Stimulated activated naive B cell treated with anti-CD40 and anti-IgM and Interleukin-4, amounts not matched to agents 10 μg/mL and 1 μg/mL and 100 μg/mL, for 72 hours (primary cell): ENCODE measurements around the gene PDCD1.

Experiments
- ATAC-seq, 2 donors: fragments of 150-1000 bp; cut with Tn5 transposase; replicated peaks; 2 replicates each; pipeline ENCODE4 v1.10.0; 2021; ENCODE audit warnings: moderate library complexity in 1 of 2
- DNase-seq: peaks from one replicate; pipeline ENCODE4 v3.0.0; 2021
- H3K27ac Mint-ChIP-seq: one replicate; pipeline ENCODE4 v1.8.0; 2022; ENCODE audit warnings: mild to moderate bottlenecking, mixed read lengths
- H3K27me3 Mint-ChIP-seq, 2 donors: one replicate each; pipeline ENCODE4 v1.8.0; 2022; ENCODE audit warnings: mixed read lengths in 2 of 2
- H3K36me3 Mint-ChIP-seq, 2 donors: one replicate each; pipeline ENCODE4 v1.8.0; 2022; ENCODE audit warnings: mixed read lengths in 2 of 2, mild to moderate bottlenecking in 1 of 2
- H3K4me1 Mint-ChIP-seq, 2 donors: one replicate each; pipeline ENCODE4 v1.8.0; 2022; ENCODE audit warnings: mixed read lengths in 2 of 2, mild to moderate bottlenecking in 1 of 2
- H3K4me3 Mint-ChIP-seq, 2 donors: one replicate each; pipeline ENCODE4 v1.8.0; 2022; ENCODE audit warnings: mild to moderate bottlenecking in 2 of 2, mixed read lengths in 2 of 2, moderate library complexity in 1 of 2
- H3K9me3 Mint-ChIP-seq, 2 donors: one replicate each; pipeline ENCODE4 v1.8.0; 2022; ENCODE audit warnings: mixed read lengths in 2 of 2, mild to moderate bottlenecking in 1 of 2

PDCD1 gene

DNA sequence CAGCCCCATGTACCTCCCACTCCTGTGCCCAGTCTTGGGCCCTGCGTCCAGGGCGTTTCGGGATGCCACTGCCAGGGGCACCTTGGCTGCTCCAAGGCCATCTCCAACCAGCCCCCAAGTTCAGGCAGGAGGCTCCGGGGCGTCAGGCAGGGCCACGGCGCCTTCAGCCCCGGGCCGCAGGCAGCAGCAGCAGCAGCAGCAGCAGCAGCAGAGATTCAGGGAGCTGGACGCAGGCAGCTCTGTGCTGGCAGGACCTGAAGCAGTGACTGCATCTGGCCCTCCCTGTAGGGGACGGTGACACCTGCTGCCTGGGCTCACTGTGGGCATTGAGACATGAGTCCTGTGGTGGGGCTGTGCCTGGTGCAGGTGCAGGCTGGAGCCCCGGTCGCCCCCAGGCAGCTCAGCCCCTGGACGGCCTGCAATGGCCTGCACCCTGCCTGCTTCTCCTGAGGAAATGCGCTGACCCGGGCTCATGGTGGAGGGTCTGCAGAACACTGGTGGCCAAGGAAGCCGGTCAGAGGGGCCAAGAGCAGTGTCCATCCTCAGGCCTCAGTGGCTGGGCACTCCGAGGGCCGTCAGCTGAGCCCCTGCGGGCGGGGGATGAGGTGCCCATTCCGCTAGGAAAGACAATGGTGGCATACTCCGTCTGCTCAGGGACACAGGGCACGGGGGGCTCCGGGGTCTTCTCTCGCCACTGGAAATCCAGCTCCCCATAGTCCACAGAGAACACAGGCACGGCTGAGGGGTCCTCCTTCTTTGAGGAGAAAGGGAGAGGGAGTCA, 8.0 kb downstream of the PDCD1 start:
- Mint-ChIP-seq H3K4me1 (peaks cover 8 to 10% of the 10 kb centered on the region in 2 donors), H3K4me3 (no peak overlapping the region), H3K9me3 (no peaks in the 10 kb centered on the region), H3K36me3 (peaks cover 9 to 14% of the 10 kb centered on the region in 2 donors), H3K27me3 (peaks cover 8 to 41% of the 10 kb centered on the region in 2 donors), H3K27ac (no peak overlapping the region)
- DNase-seq = no peak
- ATAC-seq = no peak

GRCh38 chr2:241849616-241850543, 8.8 kb downstream of the PDCD1 start:
- ATAC-seq (no peak), DNase-seq (no peak)
- H3K27ac Mint-ChIP-seq = no peak overlapping the region
- H3K9me3 Mint-ChIP-seq = no peaks in the 10 kb centered on the region
- peaks cover 8 to 37% of the 10 kb centered on the region in 2 donors for H3K27me3 Mint-ChIP-seq
- H3K36me3 Mint-ChIP-seq = peaks cover 9 to 13% of the 10 kb centered on the region in 2 donors
- H3K4me1 Mint-ChIP-seq = peaks cover 16 to 18% of the 10 kb centered on the region in 2 donors
- no peak overlapping the region for H3K4me3 Mint-ChIP-seq

- H3K27me3 Mint-ChIP-seq = peaks cover 8 to 37% of the 10 kb centered on the region in 2 donors
- no peak for DNase-seq
- peaks cover 9 to 13% of the 10 kb centered on the region in 2 donors for H3K36me3 Mint-ChIP-seq
- H3K4me3 Mint-ChIP-seq = no peak overlapping the region
- H3K27ac Mint-ChIP-seq = no peak overlapping the region
- H3K9me3 Mint-ChIP-seq = no peaks in the 10 kb centered on the region
- H3K4me1 Mint-ChIP-seq = peaks cover 18 to 27% of the 10 kb centered on the region in 2 donors
- ATAC-seq = no peak
Observed at GRCh38 chr2:241848761-241849615, 9.7 kb downstream of the PDCD1 start.

- no peak overlapping the region for H3K4me3 Mint-ChIP-seq
- peaks cover 5 to 8% of the 10 kb centered on the region in 2 donors for H3K36me3 Mint-ChIP-seq
Observed at GRCh38 chr2:241846406-241846805, 12.3 kb downstream of the PDCD1 start.

DNA sequence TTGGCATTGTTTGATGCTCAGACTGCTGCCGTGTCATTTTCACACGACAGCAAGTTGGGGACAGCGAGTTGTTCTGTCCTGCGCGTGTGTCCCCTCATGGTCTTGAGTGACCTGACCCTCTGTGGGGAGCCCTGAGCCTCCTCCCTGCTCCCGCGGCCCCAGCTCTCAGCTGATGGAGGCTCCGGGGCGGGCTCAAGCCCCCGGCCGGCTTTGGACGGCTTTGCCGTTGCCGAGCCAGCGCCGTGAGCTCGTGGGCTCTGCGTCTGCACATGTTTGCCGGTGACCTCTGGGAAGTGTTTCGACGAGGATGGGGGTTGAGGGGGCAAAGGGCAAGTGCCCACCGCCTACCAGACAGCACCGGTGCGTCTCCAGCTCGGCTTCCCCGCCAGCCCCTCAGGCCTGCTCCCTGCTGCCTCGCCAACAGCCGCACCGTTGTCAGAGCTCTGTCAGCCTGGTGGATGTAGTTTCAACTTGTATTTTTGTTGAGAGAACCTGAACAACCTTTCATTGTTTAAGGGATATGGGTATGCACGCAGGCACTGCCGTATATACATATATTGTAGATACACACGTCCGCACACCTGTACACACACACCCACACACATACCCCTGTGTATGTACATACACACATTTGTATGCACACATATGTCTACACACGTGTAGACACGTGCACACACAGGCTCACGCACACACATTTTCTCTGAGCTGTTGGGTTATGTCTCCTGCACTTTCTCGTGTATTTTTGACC, 13.7 kb downstream of the PDCD1 start:
- ATAC-seq (no peak), DNase-seq (no peak)
- peak overlapping the region; percentile 65 for H3K27ac Mint-ChIP-seq
- peaks cover 0 to 1% of the 10 kb centered on the region in 2 donors for H3K9me3 Mint-ChIP-seq
- H3K27me3 Mint-ChIP-seq = peaks cover 12 to 24% of the 10 kb centered on the region in 2 donors
- H3K4me1 Mint-ChIP-seq = peaks cover 28 to 42% of the 10 kb centered on the region in 2 donors
- peaks cover 5 to 6% of the 10 kb centered on the region in 2 donors for H3K36me3 Mint-ChIP-seq
- H3K4me3 Mint-ChIP-seq = peak overlapping the region; percentile 53 to 78

More at GRCh38 chr2:241846406-241846805, 12.3 kb downstream of the PDCD1 start:
- ATAC-seq = no peak
- Mint-ChIP-seq H3K4me1 (peaks cover 28 to 42% of the 10 kb centered on the region in 2 donors), H3K27ac (no peak overlapping the region), H3K9me3 (peaks cover 0 to 1% of the 10 kb centered on the region in 2 donors), H3K27me3 (peaks cover 12 to 24% of the 10 kb centered on the region in 2 donors)
- DNase-seq = no peak

DNA sequence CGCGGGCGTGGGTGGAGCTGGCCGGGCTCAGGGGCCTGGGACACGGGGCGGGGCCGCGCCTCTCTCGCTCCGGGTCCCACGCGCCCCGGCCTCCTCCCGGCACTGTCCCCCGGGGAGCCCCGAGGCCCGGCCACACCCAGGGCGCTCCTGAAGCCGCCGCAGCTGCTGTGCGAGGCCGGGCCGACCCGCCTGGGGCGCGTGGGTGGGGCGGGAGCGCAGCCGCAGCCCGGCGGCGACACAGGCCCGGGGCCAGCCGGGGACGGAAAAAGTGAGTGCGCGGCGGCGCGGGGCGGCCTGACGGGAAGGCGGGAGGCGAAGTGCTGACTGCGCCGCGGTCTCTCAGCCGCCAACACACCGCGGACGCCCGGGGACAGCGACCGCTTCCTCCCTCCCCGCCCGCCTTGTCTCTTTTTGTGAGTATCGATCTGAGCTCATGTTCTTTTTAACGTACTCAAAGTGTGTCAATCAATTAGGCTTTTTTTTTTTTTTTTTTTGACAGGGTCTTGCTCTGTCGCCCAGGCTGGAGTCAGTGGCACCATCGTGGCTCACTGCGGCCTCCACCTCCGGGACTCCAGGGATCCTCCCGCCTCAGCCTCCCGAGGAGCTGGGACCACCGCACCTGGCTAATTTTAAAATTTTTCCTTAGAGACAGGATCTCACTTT, 14.5 kb downstream of the PDCD1 start:
- Mint-ChIP-seq H3K4me3 (peak overlapping the region; percentile 78), H3K27me3 (peaks cover 12 to 20% of the 10 kb centered on the region in 2 donors), H3K27ac (peak overlapping the region; percentile 94), H3K36me3 (peaks cover 5 to 6% of the 10 kb centered on the region in 2 donors), H3K4me1 (peaks cover 28 to 42% of the 10 kb centered on the region in 2 donors), H3K9me3 (peaks cover 0 to 1% of the 10 kb centered on the region in 2 donors)
- ATAC-seq = peak; percentile 91 to 93
- peak; percentile 85 for DNase-seq

DNA sequence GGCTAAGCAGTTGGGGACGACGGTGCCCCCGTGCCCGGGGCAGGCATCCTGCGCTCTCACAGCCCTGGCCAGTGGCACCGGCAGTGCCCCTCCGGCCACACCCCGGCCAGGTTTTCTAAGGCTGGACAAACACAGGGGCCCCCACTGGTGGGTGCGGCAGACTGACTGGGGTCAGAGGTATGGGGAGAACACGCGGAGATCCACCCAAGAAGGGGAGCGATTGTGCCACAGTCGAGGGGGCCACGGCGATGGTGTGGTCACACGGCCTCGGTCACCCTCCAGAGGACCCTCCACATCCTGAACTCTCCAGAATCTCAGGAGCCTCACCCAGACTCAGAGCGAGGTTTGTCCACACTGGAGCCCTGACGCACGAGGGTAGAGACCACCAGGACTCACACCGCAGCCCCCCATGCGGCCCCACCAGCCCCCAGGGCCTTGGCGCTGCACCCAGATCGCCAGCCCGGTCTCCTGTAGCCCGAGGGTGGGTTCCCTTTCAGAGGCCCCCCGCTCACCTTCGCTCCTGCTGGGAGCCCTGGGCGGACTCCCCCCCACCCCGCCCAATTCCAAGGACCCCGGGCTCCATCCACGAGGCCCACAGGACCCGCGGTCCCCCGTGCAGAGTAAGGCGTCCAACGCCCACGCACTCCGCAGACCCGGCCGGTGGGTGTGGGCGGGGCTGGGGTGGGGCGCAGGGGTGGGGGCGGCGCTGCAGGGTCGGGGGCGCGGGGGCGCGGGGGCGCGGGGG, 15.2 kb downstream of the PDCD1 start:
- H3K36me3 Mint-ChIP-seq = peaks cover 3% of the 10 kb centered on the region in 2 donors
- peaks cover 0 to 1% of the 10 kb centered on the region in 2 donors for H3K9me3 Mint-ChIP-seq
- peak; percentile 1 to 2 for ATAC-seq
- H3K4me1 Mint-ChIP-seq = peaks cover 29 to 42% of the 10 kb centered on the region in 2 donors
- H3K27ac Mint-ChIP-seq = peak overlapping the region; percentile 94
- peaks cover 12% of the 10 kb centered on the region in 2 donors for H3K27me3 Mint-ChIP-seq
- peak overlapping the region; percentile 79 for H3K4me3 Mint-ChIP-seq
- DNase-seq = no peak

DNA sequence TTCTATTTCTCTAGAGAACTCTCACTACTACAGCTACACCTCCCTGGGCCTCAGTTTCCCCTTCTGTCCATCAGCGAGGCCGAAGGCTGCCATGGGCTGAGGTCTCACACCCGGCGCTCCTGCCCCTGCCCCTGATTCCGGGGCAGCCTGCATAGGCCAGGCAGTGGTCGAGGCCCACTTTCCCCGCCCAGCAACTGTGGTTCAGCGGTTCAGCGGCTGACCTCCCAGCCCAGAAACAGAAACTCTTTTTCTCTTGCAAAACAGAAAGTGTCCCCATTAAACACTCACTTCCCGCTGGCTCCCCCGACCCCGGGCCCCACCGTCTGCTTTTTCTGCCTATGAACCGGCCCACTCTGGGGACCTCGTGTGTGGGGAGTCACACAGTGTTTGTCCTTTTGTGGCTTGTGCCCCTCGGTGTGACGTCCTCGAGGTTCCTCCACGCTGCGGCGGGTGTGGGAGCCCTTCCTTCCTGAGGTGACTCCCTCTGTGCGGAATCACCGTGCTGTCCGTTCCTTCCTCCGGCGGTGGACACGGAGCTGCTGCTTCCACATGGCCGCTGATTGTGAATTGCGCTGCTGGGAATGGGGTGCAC, 16.0 kb downstream of the PDCD1 start:
- H3K4me1 Mint-ChIP-seq = peaks cover 29 to 42% of the 10 kb centered on the region in 2 donors
- peak overlapping the region; percentile 94 for H3K27ac Mint-ChIP-seq
- ATAC-seq = peak; percentile 49 to 59
- peaks cover 12% of the 10 kb centered on the region in 2 donors for H3K27me3 Mint-ChIP-seq
- H3K4me3 Mint-ChIP-seq = peak overlapping the region; percentile 79
- peaks cover 3% of the 10 kb centered on the region in 2 donors for H3K36me3 Mint-ChIP-seq
- H3K9me3 Mint-ChIP-seq = peaks cover 0 to 1% of the 10 kb centered on the region in 2 donors
- DNase-seq = peak; percentile 58

DNA sequence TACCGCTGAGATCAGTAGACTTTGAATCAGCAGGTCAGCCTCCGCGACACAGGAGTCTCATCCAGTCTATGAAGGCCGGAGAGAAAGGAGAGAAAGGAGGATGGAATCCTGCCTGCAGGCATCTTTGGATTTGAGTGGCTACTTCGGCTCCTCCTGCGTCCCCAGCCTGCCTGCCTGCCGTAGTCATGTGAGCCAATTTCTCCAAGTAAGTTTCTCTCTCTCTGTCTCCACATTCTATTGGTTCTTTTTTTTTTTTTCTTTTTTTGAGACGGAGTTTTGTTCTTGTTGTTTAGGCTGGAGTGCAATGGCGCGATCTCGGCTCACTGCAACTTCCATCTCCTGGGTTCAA, 16.7 kb downstream of the PDCD1 start:
- H3K4me1 Mint-ChIP-seq = peaks cover 29 to 42% of the 10 kb centered on the region in 2 donors
- no peak overlapping the region for H3K27ac Mint-ChIP-seq
- DNase-seq = no peak
- no peak overlapping the region for H3K4me3 Mint-ChIP-seq
- peaks cover 0 to 1% of the 10 kb centered on the region in 2 donors for H3K9me3 Mint-ChIP-seq
- H3K27me3 Mint-ChIP-seq = peaks cover 12% of the 10 kb centered on the region in 2 donors
- peaks cover 2 to 3% of the 10 kb centered on the region in 2 donors for H3K36me3 Mint-ChIP-seq
- no peak for ATAC-seq

DNA sequence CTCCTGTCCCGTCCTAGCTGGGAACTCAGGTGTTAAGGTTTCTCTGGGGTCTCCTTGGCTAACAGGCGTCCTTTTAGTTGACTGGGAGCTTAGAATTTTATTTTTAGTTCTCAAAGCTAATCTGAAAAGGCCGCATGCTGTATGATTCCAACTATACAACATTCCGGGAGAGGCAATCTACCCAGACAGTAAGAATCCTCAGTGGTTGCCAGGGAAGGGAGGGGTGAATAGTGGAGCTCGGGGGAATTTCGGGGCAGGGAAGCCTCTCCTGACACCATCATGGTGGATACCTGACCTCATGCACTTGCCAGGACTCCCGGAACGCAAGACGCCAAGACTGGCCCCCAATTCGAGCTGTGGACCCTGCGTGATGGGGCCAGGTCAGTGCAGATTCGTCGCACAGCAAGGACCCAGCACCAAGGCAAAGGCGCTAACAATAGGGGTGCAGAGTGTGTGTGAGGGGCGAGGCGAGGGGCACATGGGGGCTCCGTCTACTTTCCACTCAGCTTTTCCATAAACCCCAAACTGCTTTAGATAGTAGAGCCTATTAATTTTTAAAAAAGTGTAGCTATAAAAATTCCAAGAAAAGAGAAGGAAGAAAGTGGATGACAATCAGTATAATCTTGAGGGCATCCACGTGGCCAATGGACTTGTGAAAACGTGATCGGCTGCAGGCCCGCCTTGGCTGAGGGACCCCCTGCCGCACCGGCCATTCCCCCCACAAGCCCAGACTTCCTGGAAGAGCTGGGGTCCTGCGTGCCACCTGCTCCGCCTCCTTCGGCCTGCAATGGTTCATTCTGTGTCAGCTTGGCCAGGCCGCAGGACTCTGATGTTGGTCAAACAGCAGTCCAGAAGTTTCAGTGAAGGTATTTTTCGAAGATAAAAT, 17.3 kb downstream of the PDCD1 start:
- H3K4me3 Mint-ChIP-seq = no peak overlapping the region

More for the DNA sequence above, 17.3 kb downstream of the PDCD1 start:
- Mint-ChIP-seq H3K27ac (no peak overlapping the region), H3K4me1 (peaks cover 27 to 39% of the 10 kb centered on the region in 2 donors), H3K9me3 (peaks cover 0 to 1% of the 10 kb centered on the region in 2 donors), H3K27me3 (peaks cover 9% of the 10 kb centered on the region in 2 donors), H3K36me3 (peaks cover 1 to 3% of the 10 kb centered on the region in 2 donors)
- no peak for DNase-seq
- ATAC-seq = no peak
